Keratinocyte (primary cell): Measurements from ENCODE around the gene E2F6.

Experiments
- CTCF ChIP-seq, 3 experiments: IDR thresholded peaks in 1 of 3; conservative IDR thresholded peaks in 1 of 3; optimal IDR thresholded peaks in 1 of 3; 2 replicates in 2 of 3; 3 replicates in 1 of 3; pipeline versions ENCODE3 to v1.5.1; 2011; ENCODE audit warnings: low read length in 3 of 3, mild to moderate bottlenecking in 3 of 3, moderate library complexity in 2 of 3, control low read depth in 1 of 3, inconsistent platforms in 1 of 3; ENCODE audit not compliant: insufficient read depth in 2 of 3; ENCODE audit errors: extremely low read depth in 1 of 3
- EZH2 ChIP-seq: IDR thresholded peaks from one replicate; pipeline ENCODE4 v1.6.1; 2012; ENCODE audit warnings: inconsistent platforms, mild to moderate bottlenecking, low read length, moderate library complexity

DNA sequence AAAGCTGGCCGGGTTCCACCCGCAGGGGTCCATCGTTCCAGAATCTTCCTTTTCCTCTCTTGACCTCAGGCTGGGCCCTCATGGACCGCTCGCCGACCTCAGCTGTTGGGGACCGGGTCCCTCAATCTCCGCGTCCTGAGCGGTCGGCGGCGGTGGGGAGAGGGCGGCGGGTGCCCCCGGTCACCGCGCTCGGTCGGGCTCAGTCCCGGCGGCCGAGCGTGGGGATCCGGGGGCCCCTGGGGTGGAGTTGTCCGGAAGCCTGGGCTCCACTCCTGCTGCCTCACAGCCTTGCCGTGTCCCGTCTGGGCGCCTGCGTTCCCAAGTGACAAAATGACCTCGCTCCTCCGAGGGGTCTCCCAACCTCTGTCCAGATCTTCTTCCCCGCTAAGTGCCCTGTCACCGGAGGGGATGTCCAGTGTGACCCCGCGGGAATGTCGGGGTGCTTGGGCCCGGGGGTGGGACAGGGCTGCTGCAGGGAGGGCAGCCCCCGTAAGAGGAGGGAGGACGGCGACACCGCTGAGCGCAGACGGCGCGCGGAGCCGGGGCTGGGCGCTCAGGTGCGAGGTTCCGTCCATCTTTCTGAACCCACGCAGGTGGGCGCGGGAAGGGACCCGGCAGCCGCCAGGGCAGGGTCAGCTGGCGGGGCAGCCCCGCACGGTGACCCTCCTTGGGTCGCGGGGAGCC, 16.0 kb upstream of the E2F6 start:
- TF ChIP-seq CTCF (optimal IDR thresholded peaks at IDR 0.05 in 1 of 3, IDR thresholded peaks at IDR 0.05 in 1 of 3, conservative IDR thresholded peaks at IDR 0.05 in 1 of 3; ENCODE audit: extremely low read depth in 1 of 3, insufficient read depth in 2 of 3, low read length in 3 of 3) (no peak), EZH2 (no peak)
